ENCODE data around the gene KIF26B.

KIF26B gene

DNA sequence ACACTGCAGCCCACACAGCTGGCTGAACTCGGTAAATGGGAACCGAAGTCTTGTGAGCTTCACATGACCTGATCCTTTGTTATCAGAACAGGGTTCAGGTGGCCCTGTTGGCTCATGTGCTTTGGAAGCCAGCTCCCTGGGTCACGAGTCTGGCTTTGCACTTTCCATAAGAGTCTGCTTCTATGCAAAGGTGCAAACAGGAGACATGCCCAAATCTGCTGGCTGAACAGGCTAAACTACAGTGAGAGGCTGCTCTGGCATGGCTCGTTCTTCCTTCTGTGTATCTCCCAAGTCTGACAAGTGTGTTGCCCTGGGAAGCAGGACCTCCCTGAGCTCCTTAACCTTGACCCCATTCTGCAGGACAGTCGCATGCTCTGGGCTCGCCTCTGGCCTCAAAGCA lies 549.6 kb downstream of the KIF26B start:
- Histone ChIP-seq H3K79me2 (ENCODE audit: insufficient read depth, low read length) (no peaks in the 10 kb centered on the region), H3K4me2 (ENCODE audit: insufficient read depth, low read length) (no peak overlapping the region), H4K20me1 (ENCODE audit: insufficient read depth, low read length) (no peaks in the 10 kb centered on the region; the same call in 1 of the 2 replicates), H2AFZ (ENCODE audit: low read depth, low read length) (no peak overlapping the region), H3K9me3 (ENCODE audit: insufficient read depth, low read length, severe bottlenecking) (no peaks in the 10 kb centered on the region), H3K4me3 (ENCODE audit: low read depth in 1 of 2, low read length in 2 of 2) (no peak overlapping the region), H3K27ac (ENCODE audit: low read length) (no peak overlapping the region), H3K36me3 (ENCODE audit: insufficient read depth, low read length) (no peaks in the 10 kb centered on the region), H3K27me3 (ENCODE audit: insufficient read depth, low read length, poor library complexity) (no peaks in the 10 kb centered on the region), H3K4me1 (ENCODE audit: insufficient read depth, low read length) (no peaks in the 10 kb centered on the region), H3K9ac (ENCODE audit: low read depth, low read length) (no peak overlapping the region)
- TF ChIP-seq, protein P1, sequence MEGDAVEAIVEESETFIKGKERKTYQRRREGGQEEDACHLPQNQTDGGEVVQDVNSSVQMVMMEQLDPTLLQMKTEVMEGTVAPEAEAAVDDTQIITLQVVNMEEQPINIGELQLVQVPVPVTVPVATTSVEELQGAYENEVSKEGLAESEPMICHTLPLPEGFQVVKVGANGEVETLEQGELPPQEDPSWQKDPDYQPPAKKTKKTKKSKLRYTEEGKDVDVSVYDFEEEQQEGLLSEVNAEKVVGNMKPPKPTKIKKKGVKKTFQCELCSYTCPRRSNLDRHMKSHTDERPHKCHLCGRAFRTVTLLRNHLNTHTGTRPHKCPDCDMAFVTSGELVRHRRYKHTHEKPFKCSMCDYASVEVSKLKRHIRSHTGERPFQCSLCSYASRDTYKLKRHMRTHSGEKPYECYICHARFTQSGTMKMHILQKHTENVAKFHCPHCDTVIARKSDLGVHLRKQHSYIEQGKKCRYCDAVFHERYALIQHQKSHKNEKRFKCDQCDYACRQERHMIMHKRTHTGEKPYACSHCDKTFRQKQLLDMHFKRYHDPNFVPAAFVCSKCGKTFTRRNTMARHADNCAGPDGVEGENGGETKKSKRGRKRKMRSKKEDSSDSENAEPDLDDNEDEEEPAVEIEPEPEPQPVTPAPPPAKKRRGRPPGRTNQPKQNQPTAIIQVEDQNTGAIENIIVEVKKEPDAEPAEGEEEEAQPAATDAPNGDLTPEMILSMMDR (IDR thresholded peaks at IDR 0.05; ENCODE audit: borderline replicate concordance, extremely low read depth, low read length, poor library complexity, severe bottlenecking): no peak
- no peak for TF ChIP-seq EZH2 (IDR thresholded peaks at IDR 0.05; ENCODE audit: borderline replicate concordance, low read depth, low read length, severe bottlenecking)
- no peak for ATAC-seq (ENCODE audit: insufficient read depth, low read depth)
- no peak for DNase-seq

DNA sequence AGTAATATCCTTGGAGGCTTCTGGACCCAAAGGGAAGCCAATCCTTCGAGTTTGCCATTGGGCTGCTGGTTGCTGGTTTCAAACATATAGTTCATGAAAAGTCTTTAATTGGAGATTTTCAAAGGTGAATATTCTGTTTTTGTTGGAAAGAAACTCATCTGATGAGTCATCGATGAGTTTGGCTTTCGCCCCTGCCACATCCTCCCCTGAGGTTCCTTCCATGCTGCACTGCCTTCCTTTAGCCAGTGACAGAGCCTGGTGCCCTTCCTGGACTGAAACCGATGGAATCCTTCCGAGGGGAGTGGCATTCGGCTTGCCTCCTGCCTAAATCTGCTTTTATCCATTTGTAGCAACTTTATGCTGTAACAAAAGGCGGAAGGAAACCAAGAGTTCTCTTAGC lies 550.0 kb downstream of the KIF26B start:
- no peaks in the 10 kb centered on the region for H3K9me3 ChIP-seq (ENCODE audit: insufficient read depth, low read length, severe bottlenecking)
- no peaks in the 10 kb centered on the region for H3K4me1 ChIP-seq (ENCODE audit: insufficient read depth, low read length)
- no peak for ATAC-seq (ENCODE audit: insufficient read depth, low read depth)
- no peaks in the 10 kb centered on the region; the same call in 1 of the 2 replicates for H4K20me1 ChIP-seq (ENCODE audit: insufficient read depth, low read length)
- no peaks in the 10 kb centered on the region for H3K79me2 ChIP-seq (ENCODE audit: insufficient read depth, low read length)
- H3K4me2 ChIP-seq (ENCODE audit: insufficient read depth, low read length): no peak overlapping the region
- H3K36me3 ChIP-seq (ENCODE audit: insufficient read depth, low read length): no peaks in the 10 kb centered on the region
- no peak for DNase-seq
- H3K27me3 ChIP-seq (ENCODE audit: insufficient read depth, low read length, poor library complexity): no peaks in the 10 kb centered on the region
- H2AFZ ChIP-seq (ENCODE audit: low read depth, low read length): no peak overlapping the region
- H3K9ac ChIP-seq (ENCODE audit: low read depth, low read length): no peak overlapping the region
- no peak overlapping the region for H3K4me3 ChIP-seq (ENCODE audit: low read depth in 1 of 2, low read length in 2 of 2)
- H3K27ac ChIP-seq (ENCODE audit: low read length): no peak overlapping the region
- no peak for TF ChIP-seq EZH2 (IDR thresholded peaks at IDR 0.05; ENCODE audit: borderline replicate concordance, low read depth, low read length, severe bottlenecking)
- TF ChIP-seq, protein P1 (IDR thresholded peaks at IDR 0.05; ENCODE audit: borderline replicate concordance, extremely low read depth, low read length, poor library complexity, severe bottlenecking): no peak

DNA sequence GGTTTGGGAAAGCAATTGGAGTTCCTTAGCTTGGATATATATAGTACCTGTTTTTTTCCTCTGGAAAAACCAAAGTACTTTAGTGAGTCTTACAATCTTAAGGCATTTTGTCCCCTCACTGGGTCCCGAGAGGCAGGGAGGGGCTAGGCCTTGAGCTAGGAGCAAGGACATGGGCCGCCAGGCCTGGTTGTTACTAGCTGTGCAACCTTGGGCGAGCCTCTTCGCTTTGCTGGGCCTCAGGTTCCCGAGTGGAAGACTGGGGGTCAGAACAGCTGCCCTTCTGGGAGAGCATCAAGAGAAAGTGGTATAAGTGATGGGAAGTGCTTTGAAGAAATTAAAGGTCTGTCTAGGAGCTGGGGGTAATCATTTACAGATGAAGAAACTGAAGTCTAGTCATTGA lies 553.2 kb downstream of the KIF26B start:
- TF ChIP-seq EZH2 (IDR thresholded peaks at IDR 0.05; ENCODE audit: borderline replicate concordance, low read depth, low read length, severe bottlenecking): no peak
- TF ChIP-seq, protein P1 (IDR thresholded peaks at IDR 0.05; ENCODE audit: borderline replicate concordance, extremely low read depth, low read length, poor library complexity, severe bottlenecking): no peak
- H3K9ac ChIP-seq (ENCODE audit: low read depth, low read length): no peak overlapping the region
- no peaks in the 10 kb centered on the region for H3K36me3 ChIP-seq (ENCODE audit: insufficient read depth, low read length)
- no peaks in the 10 kb centered on the region for H4K20me1 ChIP-seq (ENCODE audit: insufficient read depth, low read length)
- no peaks in the 10 kb centered on the region for H3K4me1 ChIP-seq (ENCODE audit: insufficient read depth, low read length)
- H3K4me2 ChIP-seq (ENCODE audit: insufficient read depth, low read length): no peak overlapping the region
- no peak overlapping the region for H2AFZ ChIP-seq (ENCODE audit: low read depth, low read length)
- no peaks in the 10 kb centered on the region for H3K79me2 ChIP-seq (ENCODE audit: insufficient read depth, low read length)
- no peak for ATAC-seq (ENCODE audit: insufficient read depth, low read depth)
- no peaks in the 10 kb centered on the region for H3K9me3 ChIP-seq (ENCODE audit: insufficient read depth, low read length, severe bottlenecking)
- H3K27me3 ChIP-seq (ENCODE audit: insufficient read depth, low read length, poor library complexity): no peaks in the 10 kb centered on the region
- H3K4me3 ChIP-seq (ENCODE audit: low read depth in 1 of 2, low read length in 2 of 2): no peak overlapping the region
- no peak overlapping the region for H3K27ac ChIP-seq (ENCODE audit: low read length)
- DNase-seq: no peak

Measured in DND-41 (cell line).